GM12878 (cell line): ENCODE data around the gene ZNF335. TPM values are rescaled to one million over a fixed set of nuclear protein-coding genes. Genes with fewer than 3 reads are reported as not detected.
"Not testable (repeated sequence)": the region's sequence is repeated elsewhere in the genome, so short reads cannot be mapped to it uniquely, and the experiment has no call there.

Experiments used
- ATAC-seq: fragments of 200-7000 bp; cut with Tn5 transposase; 3 replicates; pipeline ENCODE4 v1.9.1; 2020; ENCODE audit warnings: mild to moderate bottlenecking, moderate library complexity
- BruUV-seq: library from RNA; stranded (reverse); fragments of 400-500 nt; replicated peaks from 2 replicates; lab custom pipeline; 2021; lab: Mats Ljungman, UMichigan
- CTCF ChIA-PET: fragments of 300-600 bp; sonication (Branson Sonifier 250); formaldehyde crosslinking; extraction: SDS; loops from one replicate; lab custom pipeline; 2021; ENCODE audit warnings: inconsistent platforms; lab: Yijun Ruan, JAX
- POLR2A ChIA-PET: fragments of 350-600 bp; formaldehyde crosslinking; extraction: SDS; loops from one replicate; lab custom pipeline; 2021; ENCODE audit warnings: inconsistent platforms; lab: Charles Lee
- RAD21 ChIA-PET: fragments of 300-600 bp; sonication (Branson Sonifier 250); formaldehyde crosslinking; loops from one replicate; lab custom pipeline; 2023; ENCODE audit warnings: antibody characterized with exemption; ENCODE audit not compliant: unreplicated experiment; lab: Charles Lee
- SMC1A ChIA-PET: fragments of 300-600 bp; sonication (Branson Sonifier 250); formaldehyde crosslinking; loops from one replicate; lab custom pipeline; 2023; ENCODE audit not compliant: unreplicated experiment, uncharacterized antibody; lab: Charles Lee
- DNase-seq: peaks from one replicate; pipeline ENCODE4 v3.0.0-alpha.2; 2011; ENCODE audit warnings: low read depth, low spot score
- FAIRE-seq: peaks from 3 replicates; lab custom pipeline; 2011; peaks lifted over from hg19 to GRCh38; lab: Jason Lieb, UNC
- H2AFZ ChIP-seq: 2 replicates; pipeline ENCODE4 v1.6.0; 2011; ENCODE audit warnings: low read depth, low read length, control low read depth; ENCODE audit not compliant: control insufficient read depth
- H3K27ac ChIP-seq: 2 replicates; pipeline ENCODE4 v1.5.1; 2011; ENCODE audit warnings: control low read depth; ENCODE audit not compliant: control insufficient read depth, insufficient read depth
- H3K27me3 ChIP-seq, 2 experiments: replicated peaks in 1 of 2; 2 replicates each; pipeline versions ENCODE4 v1.6.0 to v1.6.1; 2011; ENCODE audit warnings: low read length in 1 of 2; ENCODE audit not compliant: control insufficient read depth in 2 of 2, insufficient read depth in 2 of 2
- H3K36me3 ChIP-seq, 2 experiments: 2 replicates each; pipeline ENCODE4 v1.5.1; 2011; ENCODE audit warnings: low read length in 1 of 2; ENCODE audit not compliant: control insufficient read depth in 2 of 2, insufficient read depth in 2 of 2
- H3K4me1 ChIP-seq: 2 replicates; pipeline ENCODE4 v1.6.1; 2011; ENCODE audit warnings: mild to moderate bottlenecking, low read length, moderate library complexity, mixed read lengths; ENCODE audit not compliant: control insufficient read depth, insufficient read depth
- H3K4me2 ChIP-seq: 2 replicates; pipeline ENCODE4 v1.6.0; 2011; ENCODE audit warnings: control low read depth; ENCODE audit not compliant: control insufficient read depth, insufficient read depth
- H3K4me3 ChIP-seq: fragments of 200-600 bp; sonication (generic); 2 replicates; pipeline ENCODE4 v1.5.1; 2016
- H3K79me2 ChIP-seq: 2 replicates; pipeline ENCODE4 v1.6.0; 2011; ENCODE audit warnings: low read length; ENCODE audit not compliant: control insufficient read depth, insufficient read depth
- H3K9ac ChIP-seq: 2 replicates; pipeline ENCODE4 v1.8.0; 2011; ENCODE audit warnings: low read length, control low read depth, mixed read lengths; ENCODE audit not compliant: control insufficient read depth, insufficient read depth
- H3K9me3 ChIP-seq: replicated peaks from 3 replicates; pipeline ENCODE4 v1.5.1; 2011; ENCODE audit warnings: mild to moderate bottlenecking, low read length; ENCODE audit not compliant: control insufficient read depth, insufficient read depth
- H4K20me1 ChIP-seq: 2 replicates; pipeline ENCODE4 v1.6.0; 2011; ENCODE audit not compliant: control insufficient read depth, insufficient read depth
- YBX1 ChIP-seq: fragments of 450-650 bp; IDR thresholded peaks from 2 replicates; pipeline ENCODE4 v1.6.1; 2016; ENCODE audit warnings: antibody characterized with exemption
- WGBS: methylation state at CpG from one replicate; pipeline ENCODE4 v1.1.6; 2016; ENCODE audit warnings: low lambda C conversion rate; ENCODE audit not compliant: insufficient replicate concordance, insufficient coverage; ENCODE audit errors: missing lambda C conversion rate; 5-methylcytosine and 5-hydroxymethylcytosine counted together
- in situ Hi-C: fragments of 300-500 bp; cut with MboI; formaldehyde crosslinking; loops from 9 replicates; pipeline ENCODE4 v1.14.3; 2018; ENCODE audit warnings: mixed read lengths
- intact Hi-C: fragments of 100-400 bp; cut with micrococcal nuclease; formaldehyde crosslinking; loops from one replicate; pipeline ENCODE4 v1.14.2; 2022; ENCODE audit not compliant: unreplicated experiment
- polyA plus RNA-seq, 11 experiments: library from polyadenylated mRNA; depleted of rRNA in 4 of 11; unstranded in 6 of 11; stranded (reverse) in 5 of 11; fragments of >200 nt; fragmentation: Nextera tagmentation in 4 of 11; fragmentation: Illumina TruSeq in 1 of 11; extraction: Ambion mirVana in 4 of 11; extraction: Trizol in 1 of 11; gene quantifications; 1 replicate in 1 of 11; 2 replicates in 10 of 11; pipeline versions ENCODE4 v1.2.1 to v1.2.3, GENCODE V29; 2011 to 2016; ENCODE audit warnings: inconsistent platforms in 2 of 11, missing spikeins in 2 of 11, low read depth in 1 of 11
- total RNA-seq, 4 experiments: library from RNA; depleted of rRNA in 3 of 4; stranded (reverse); fragments of >200 nt in 3 of 4; fragmentation: Illumina TruSeq in 1 of 4; extraction: Trizol in 1 of 4; gene quantifications; 2 replicates each; pipeline versions ENCODE4 v1.2.1 to v1.2.3, GENCODE V29; 2013 to 2021

ZNF335 gene
- total and polyA plus RNA-seq, 10 of the 15 experiments (the other 5 are each of a cell fraction or from before 2014, with no cell fraction given) = 0.74 to 30.1 (median 14.5) TPM

DNA sequence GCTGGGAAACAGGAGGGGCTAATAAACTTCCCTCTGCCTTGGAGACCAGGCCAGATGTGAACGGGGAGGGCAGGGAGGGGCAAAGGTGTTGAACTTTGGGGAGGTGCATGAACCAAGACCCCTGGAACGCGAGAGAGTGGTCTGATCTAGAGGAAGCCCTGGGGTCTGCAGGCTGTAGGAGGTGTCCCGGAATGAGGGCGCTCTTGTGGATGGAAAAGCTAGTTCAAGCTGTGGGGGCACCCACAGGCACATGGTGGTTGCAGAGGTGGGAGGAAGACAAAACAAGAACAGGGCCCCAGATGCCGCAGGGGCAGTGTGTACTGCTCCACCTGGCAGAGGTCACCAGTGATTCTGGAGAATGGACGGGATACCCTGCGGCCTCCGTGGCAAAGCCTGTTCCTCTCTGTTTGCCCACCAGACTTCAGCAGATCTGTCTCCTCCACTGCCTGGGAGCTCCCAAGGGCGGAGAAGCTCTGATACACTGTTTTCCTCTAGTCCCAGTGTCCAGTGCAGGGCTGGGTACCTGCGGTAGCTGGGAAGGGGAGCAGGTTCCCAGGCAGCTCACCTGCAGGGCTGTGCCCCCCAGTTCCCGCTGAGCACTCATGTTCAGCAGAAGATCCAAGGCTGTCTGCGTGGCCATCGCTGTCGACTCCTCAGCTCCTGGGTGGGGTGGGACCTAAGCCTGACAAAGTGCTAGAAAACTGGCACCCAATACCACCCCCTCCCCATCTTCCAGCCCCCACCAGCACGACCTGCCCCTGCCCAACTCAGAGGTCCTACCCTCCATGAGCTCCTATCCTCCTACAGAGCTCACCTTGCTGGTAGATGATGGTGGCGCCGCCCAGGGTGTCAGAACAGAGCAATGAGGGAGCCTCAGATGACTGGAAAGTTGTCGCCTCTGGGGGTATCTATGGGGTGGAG lies 14.7 kb downstream of the ZNF335 start:
- 93% methylated on average over 19 of the region's 19 CpGs for WGBS
- H3K9ac ChIP-seq = no peak overlapping the region
- no peak overlapping the region for H2AFZ ChIP-seq
- peaks cover 5% of the 10 kb centered on the region; the same call in 1 of the 2 replicates for H3K4me1 ChIP-seq
- H3K27ac ChIP-seq = no peak overlapping the region
- no peak overlapping the region for H3K4me2 ChIP-seq
- no peaks in the 10 kb centered on the region for H4K20me1 ChIP-seq
- no peaks in the 10 kb centered on the region for H3K9me3 ChIP-seq
- RAD21 ChIA-PET = interaction anchor here (6.3 kb wide), 1 partner anchor 22 kb away, joined by 66 read pairs; the partner anchor contains the start of gene PCIF1
- FAIRE-seq = no peak
- DNase-seq = no peak
- CTCF ChIA-PET = interaction anchor here (1.8 to 9.4 kb wide), 3 partner anchors 14 to 157 kb away, joined by 4 to 130 read pairs (median 120); partner anchors contain the start of gene ZNF335
- no peak overlapping the region for H3K4me3 ChIP-seq
- SMC1A ChIA-PET = interaction anchor here (0.6 kb wide), 1 partner anchor 246 kb away, joined by 3 read pairs; no protein-coding TSS in a partner anchor
- POLR2A ChIA-PET = interaction anchor here (0.8 to 1.4 kb wide), 3 partner anchors 7 to 13 kb away, joined by 3 to 5 read pairs (median 4); no protein-coding TSS in a partner anchor
- BruUV-seq = no TSS peak
- in situ Hi-C loops = no loop called here
- TF ChIP-seq YBX1 = no peak
- no peak for ATAC-seq
- no peaks in the 10 kb centered on the region for H3K27me3 ChIP-seq
- intact Hi-C loops = no loop called here
- H3K79me2 ChIP-seq = no peaks in the 10 kb centered on the region
- H3K36me3 ChIP-seq = peaks cover 19 to 46% of the 10 kb centered on the region in 2 experiments

DNA sequence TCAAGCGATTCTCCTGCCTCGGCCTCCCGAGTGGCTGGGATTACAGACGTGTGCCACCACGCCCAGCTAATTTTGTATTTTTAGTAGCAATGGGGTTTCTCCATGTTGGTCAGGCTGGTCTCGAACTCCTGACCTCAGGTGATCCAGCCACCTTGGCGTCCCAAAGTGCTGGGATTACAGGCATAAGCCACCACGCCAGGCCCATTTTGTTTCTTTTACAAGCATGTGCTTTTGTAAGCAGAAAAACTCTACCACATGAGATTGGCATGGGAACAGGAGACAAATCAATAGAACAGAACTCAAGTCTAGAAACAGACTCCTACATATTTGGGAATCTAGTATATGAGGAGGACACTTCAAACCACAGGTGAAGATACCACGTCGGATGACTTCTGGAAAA lies 15.7 kb downstream of the ZNF335 start:
- in situ Hi-C loops, H2AFZ ChIP-seq, RAD21 ChIA-PET, H3K27me3 ChIP-seq, BruUV-seq, DNase-seq, H3K4me1 ChIP-seq, POLR2A ChIA-PET, H3K9ac ChIP-seq, H3K4me3 ChIP-seq, H3K9me3 ChIP-seq, FAIRE-seq, H4K20me1 ChIP-seq, H3K4me2 ChIP-seq, H3K27ac ChIP-seq, H3K79me2 ChIP-seq, SMC1A ChIA-PET, intact Hi-C loops, ATAC-seq: not testable (repeated sequence)
- CTCF ChIA-PET = interaction anchor here (0.6 kb wide), 1 partner anchor 82 kb away, joined by 3 read pairs; no protein-coding TSS in a partner anchor
- H3K36me3 ChIP-seq = peaks cover 18 to 47% of the 10 kb centered on the region in 2 experiments; a peak in 3 of 4 replicates
- WGBS = 87% methylated on average over 10 of the region's 10 CpGs
